H9 (cell line): ENCODE data around the gene CLCN6. TPM values are rescaled to one million over a fixed set of nuclear protein-coding genes. Genes with fewer than 3 reads are reported as not detected.

Source experiments
- DNase-seq: peaks from one replicate; pipeline ENCODE4 v3.0.0-alpha.2; 2017
- H2AFZ ChIP-seq: one replicate; pipeline ENCODE4 v1.6.1; 2013; ENCODE audit warnings: mild to moderate bottlenecking, low read length, control low read depth, moderate library complexity
- H2AK5ac ChIP-seq: 2 replicates; pipeline ENCODE4 v1.6.1; 2013; ENCODE audit warnings: low read length, control low read depth, mixed read lengths; ENCODE audit not compliant: insufficient read length
- H2BK120ac ChIP-seq: one replicate; pipeline ENCODE4 v1.6.1; 2013; ENCODE audit warnings: low read depth, mild to moderate bottlenecking, low read length, control low read depth, inconsistent platforms; ENCODE audit not compliant: poor library complexity, severe bottlenecking
- H2BK12ac ChIP-seq: 2 replicates; pipeline ENCODE4 v1.6.1; 2013; ENCODE audit warnings: low read length, control low read depth, mixed read lengths, low read depth; ENCODE audit not compliant: insufficient read length
- H2BK15ac ChIP-seq: 2 replicates; pipeline ENCODE4 v1.6.1; 2013; ENCODE audit warnings: low read depth, low read length, control low read depth
- H2BK20ac ChIP-seq: one replicate; pipeline ENCODE4 v1.6.1; 2013; ENCODE audit warnings: low read depth, mild to moderate bottlenecking, low read length, control low read depth, inconsistent platforms; ENCODE audit not compliant: poor library complexity, severe bottlenecking
- H2BK5ac ChIP-seq: 2 replicates; pipeline ENCODE4 v1.6.1; 2013; ENCODE audit warnings: low read length, control low read depth, mixed read lengths; ENCODE audit not compliant: insufficient read length
- H3K14ac ChIP-seq: 2 replicates; pipeline ENCODE4 v1.6.1; 2013; ENCODE audit warnings: low read length, control low read depth; ENCODE audit not compliant: insufficient read depth
- H3K18ac ChIP-seq: 2 replicates; pipeline ENCODE4 v1.6.1; 2013; ENCODE audit warnings: low read depth, mild to moderate bottlenecking, mixed read lengths, low read length, control low read depth; ENCODE audit not compliant: insufficient read length
- H3K23ac ChIP-seq: 2 replicates; pipeline ENCODE4 v1.6.1; 2013; ENCODE audit warnings: low read length, control low read depth, mixed read lengths, low read depth; ENCODE audit not compliant: insufficient read length
- H3K23me2 ChIP-seq: 2 replicates; pipeline ENCODE4 v1.6.1; 2013; ENCODE audit warnings: low read depth, mild to moderate bottlenecking, mixed read lengths, low read length, control low read depth; ENCODE audit not compliant: insufficient read length, poor library complexity, severe bottlenecking
- H3K27ac ChIP-seq: 2 replicates; pipeline ENCODE4 v1.5.1; 2013; ENCODE audit warnings: low read length, control low read depth, mixed read lengths, low read depth; ENCODE audit not compliant: insufficient read length
- H3K27me3 ChIP-seq: 2 replicates; pipeline ENCODE4 v1.6.1; 2013; ENCODE audit warnings: low read length, control low read depth, inconsistent platforms; ENCODE audit not compliant: insufficient read depth
- H3K4ac ChIP-seq: 2 replicates; pipeline ENCODE4 v1.6.1; 2013; ENCODE audit warnings: low read depth, mild to moderate bottlenecking, control low read depth, inconsistent platforms, low read length, moderate library complexity
- H3K4me1 ChIP-seq: 2 replicates; pipeline ENCODE4 v1.6.1; 2013; ENCODE audit warnings: low read length, control low read depth, inconsistent platforms; ENCODE audit not compliant: insufficient read depth
- H3K4me2 ChIP-seq: 2 replicates; pipeline ENCODE4 v1.6.1; 2013; ENCODE audit warnings: low read length, control low read depth, mixed read lengths; ENCODE audit not compliant: insufficient read length, insufficient read depth
- H3K56ac ChIP-seq: 2 replicates; pipeline ENCODE4 v1.6.1; 2013; ENCODE audit warnings: low read depth, mild to moderate bottlenecking, mixed read lengths, low read length, control low read depth; ENCODE audit not compliant: insufficient read length
- H3K79me1 ChIP-seq: 2 replicates; pipeline ENCODE4 v1.6.1; 2013; ENCODE audit warnings: low read depth, mild to moderate bottlenecking, moderate library complexity, low read length, control low read depth, inconsistent platforms; ENCODE audit not compliant: insufficient read depth, poor library complexity, severe bottlenecking
- H3K79me2 ChIP-seq: 2 replicates; pipeline ENCODE4 v1.6.1; 2013; ENCODE audit warnings: low read length, control low read depth, inconsistent platforms; ENCODE audit not compliant: insufficient read depth
- H3K9ac ChIP-seq: 2 replicates; pipeline ENCODE4 v1.6.1; 2013; ENCODE audit warnings: low read length, control low read depth, mixed read lengths; ENCODE audit not compliant: insufficient read length; ENCODE audit errors: extremely low read depth
- H3K9me3 ChIP-seq: one replicate; pipeline ENCODE4 v1.6.1; 2013; ENCODE audit warnings: low read depth, low read length, inconsistent platforms; ENCODE audit not compliant: control insufficient read depth
- H3T11ph ChIP-seq: one replicate; pipeline ENCODE4 v1.6.1; 2013; ENCODE audit warnings: mild to moderate bottlenecking, low read length, control low read depth, inconsistent platforms
- H4K20me1 ChIP-seq: one replicate; pipeline ENCODE4 v1.6.1; 2013; ENCODE audit not compliant: control insufficient read depth, insufficient read length, insufficient read depth
- H4K5ac ChIP-seq: 2 replicates; pipeline ENCODE4 v1.6.1; 2013; ENCODE audit warnings: low read depth, mild to moderate bottlenecking, mixed read lengths, low read length, control low read depth; ENCODE audit not compliant: insufficient read length
- H4K8ac ChIP-seq: replicated peaks from 2 replicates; pipeline ENCODE4 v1.6.1; 2013; ENCODE audit warnings: low read length, control low read depth, mixed read lengths, low read depth; ENCODE audit not compliant: insufficient read length
- H4K91ac ChIP-seq: 2 replicates; pipeline ENCODE4 v1.6.1; 2013; ENCODE audit warnings: low read depth, mild to moderate bottlenecking, moderate library complexity, mixed read lengths, low read length, control low read depth; ENCODE audit not compliant: insufficient read length
- H3K27ac Mint-ChIP-seq, 3 experiments: 2 replicates in 2 of 3; 3 replicates in 1 of 3; pipeline ENCODE4 v1.8.0; 2020 to 2021; ENCODE audit warnings: mixed read lengths in 3 of 3, mild to moderate bottlenecking in 1 of 3, moderate library complexity in 1 of 3
- H3K27me3 Mint-ChIP-seq: 2 replicates; pipeline ENCODE4 v1.8.0; 2021; ENCODE audit warnings: low read depth, mild to moderate bottlenecking, moderate library complexity, mixed read lengths
- H3K36me3 Mint-ChIP-seq, 3 experiments: 2 replicates in 2 of 3; 3 replicates in 1 of 3; pipeline ENCODE4 v1.8.0; 2020 to 2021; ENCODE audit warnings: low read depth in 3 of 3, mixed read lengths in 3 of 3; ENCODE audit not compliant: insufficient read depth in 1 of 3
- H3K4me1 Mint-ChIP-seq, 2 experiments: 2 replicates each; pipeline ENCODE4 v1.8.0; 2020; ENCODE audit warnings: mixed read lengths in 2 of 2
- H3K4me3 Mint-ChIP-seq, 2 experiments: 2 replicates in 1 of 2; 3 replicates in 1 of 2; pipeline ENCODE4 v1.8.0; 2020 to 2021; ENCODE audit warnings: mild to moderate bottlenecking in 2 of 2, mixed read lengths in 2 of 2, moderate library complexity in 1 of 2
- H3K9me3 Mint-ChIP-seq, 2 experiments: 2 replicates in 1 of 2; 3 replicates in 1 of 2; pipeline ENCODE4 v1.8.0; 2020; ENCODE audit warnings: mild to moderate bottlenecking in 2 of 2, mixed read lengths in 2 of 2, moderate library complexity in 1 of 2
- WGBS: extraction: QIAGEN DNeasy Blood & Tissue Kit; methylation state at CpG from one replicate; pipeline ENCODE4 v1.1.7; 2013; ENCODE audit warnings: missing lambda C conversion rate, low lambda C conversion rate, mixed read lengths; ENCODE audit not compliant: insufficient read length; ENCODE audit errors: extremely low coverage; 5-methylcytosine and 5-hydroxymethylcytosine counted together
- total RNA-seq: library from RNA; stranded (reverse); gene quantifications from 2 replicates; pipeline ENCODE4 v1.2.1, GENCODE V29; 2021
- TF ChIP-seq, protein P1 (sequence below): fragments of 200-600 bp; sonication (generic); conservative IDR thresholded peaks from 3 replicates; pipeline ENCODE4 v1.8.0; 2021; ENCODE audit warnings: antibody characterized with exemption, mild to moderate bottlenecking

CLCN6 gene
- total RNA-seq, 1 experiment from 2014 or later, result 20.5 TPM

DNA sequence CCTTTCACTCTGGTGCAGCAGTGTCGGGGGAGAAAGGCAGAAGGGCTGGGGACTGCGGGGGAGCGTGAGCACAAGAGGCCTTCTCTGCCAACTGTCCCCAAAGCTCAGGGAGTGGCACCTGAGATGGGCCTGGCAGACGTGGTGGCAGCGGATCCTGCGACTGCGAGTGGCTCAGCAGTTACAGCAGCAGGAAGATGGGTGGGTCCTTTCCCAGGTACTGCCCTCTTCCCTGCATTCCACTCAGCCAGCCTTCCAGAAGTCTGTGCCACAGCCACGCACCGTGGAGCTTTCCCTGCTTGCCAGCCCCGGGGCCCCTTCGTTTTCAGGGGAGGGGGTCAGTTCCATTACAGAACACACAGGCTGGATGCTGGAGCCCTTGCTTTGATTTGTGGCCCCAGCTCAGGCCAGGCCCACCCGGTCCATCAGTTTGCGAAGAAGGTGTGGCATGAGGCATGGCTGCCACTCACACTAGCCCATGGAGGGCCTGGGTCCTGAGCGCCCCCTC is 17.4 kb upstream of the CLCN6 start:
- Histone ChIP-seq H3K9ac (no peak overlapping the region), H3K4ac (no peak overlapping the region), H4K91ac (no peak overlapping the region), H4K5ac (no peak overlapping the region), H3K79me2 (no peaks in the 10 kb centered on the region), H2BK5ac (no peak overlapping the region), H3K14ac (no peak overlapping the region), H2AK5ac (no peak overlapping the region), H4K8ac (no peak overlapping the region), H3T11ph (no peak overlapping the region), H3K27ac (no peak overlapping the region), H3K23ac (no peak overlapping the region), H3K4me2 (no peak overlapping the region), H2BK20ac (no peak overlapping the region), H3K56ac (no peak overlapping the region), H3K27me3 (no peaks in the 10 kb centered on the region), H2AFZ (no peak overlapping the region), H2BK120ac (no peak overlapping the region), H4K20me1 (no peaks in the 10 kb centered on the region), H2BK12ac (no peak overlapping the region), H3K18ac (no peak overlapping the region), H3K23me2 (no peaks in the 10 kb centered on the region), H3K79me1 (no peaks in the 10 kb centered on the region), H3K9me3 (no peaks in the 10 kb centered on the region), H2BK15ac (no peak overlapping the region), H3K4me1 (peaks cover 6% of the 10 kb centered on the region; the same call in 1 of the 2 replicates)
- peaks cover 25 to 34% of the 10 kb centered on the region in 2 experiments for H3K4me1 Mint-ChIP-seq
- no peaks in the 10 kb centered on the region for H3K9me3 Mint-ChIP-seq
- TF ChIP-seq, protein P1, sequence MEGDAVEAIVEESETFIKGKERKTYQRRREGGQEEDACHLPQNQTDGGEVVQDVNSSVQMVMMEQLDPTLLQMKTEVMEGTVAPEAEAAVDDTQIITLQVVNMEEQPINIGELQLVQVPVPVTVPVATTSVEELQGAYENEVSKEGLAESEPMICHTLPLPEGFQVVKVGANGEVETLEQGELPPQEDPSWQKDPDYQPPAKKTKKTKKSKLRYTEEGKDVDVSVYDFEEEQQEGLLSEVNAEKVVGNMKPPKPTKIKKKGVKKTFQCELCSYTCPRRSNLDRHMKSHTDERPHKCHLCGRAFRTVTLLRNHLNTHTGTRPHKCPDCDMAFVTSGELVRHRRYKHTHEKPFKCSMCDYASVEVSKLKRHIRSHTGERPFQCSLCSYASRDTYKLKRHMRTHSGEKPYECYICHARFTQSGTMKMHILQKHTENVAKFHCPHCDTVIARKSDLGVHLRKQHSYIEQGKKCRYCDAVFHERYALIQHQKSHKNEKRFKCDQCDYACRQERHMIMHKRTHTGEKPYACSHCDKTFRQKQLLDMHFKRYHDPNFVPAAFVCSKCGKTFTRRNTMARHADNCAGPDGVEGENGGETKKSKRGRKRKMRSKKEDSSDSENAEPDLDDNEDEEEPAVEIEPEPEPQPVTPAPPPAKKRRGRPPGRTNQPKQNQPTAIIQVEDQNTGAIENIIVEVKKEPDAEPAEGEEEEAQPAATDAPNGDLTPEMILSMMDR, result no peak
- H3K36me3 Mint-ChIP-seq, result peaks cover 3 to 24% (median 17%) of the 10 kb centered on the region in 3 experiments; a peak in 5 of 7 replicates
- H3K27ac Mint-ChIP-seq, result no peak overlapping the region
- peaks cover 1% of the 10 kb centered on the region; the same call in 1 of the 2 replicates for H3K27me3 Mint-ChIP-seq
- WGBS, result no CpG with 5 or more reads among the region's 14 CpGs
- no peak for DNase-seq
- H3K4me3 Mint-ChIP-seq, result no peak overlapping the region
